HG03432 (cell line): Measurements from ENCODE around the gene RUVBL1.

ENCODE experiments used
- ATAC-seq: cut with Tn5 transposase; IDR thresholded peaks from one replicate; pipeline ENCODE4 v1.9.1; 2021; ENCODE audit warnings: mild to moderate bottlenecking, moderate library complexity; ENCODE audit not compliant: unreplicated experiment

RUVBL1 gene

GRCh38 chr3:128070898-128071591 lies 52.6 kb downstream of the RUVBL1 start:
- ATAC-seq = no peak

- no peak for ATAC-seq
Observed at GRCh38 chr3:128069271-128069670, 54.3 kb downstream of the RUVBL1 start.

- ATAC-seq = no peak
Observed at GRCh38 chr3:128068156-128068620, 55.4 kb downstream of the RUVBL1 start.

- no peak for ATAC-seq
Observed at GRCh38 chr3:128067489-128067888, 56.1 kb downstream of the RUVBL1 start.

GRCh38 chr3:128066676-128067075 lies 56.9 kb downstream of the RUVBL1 start:
- no peak for ATAC-seq

- no peak for ATAC-seq
Observed at GRCh38 chr3:128066114-128066513, 57.5 kb downstream of the RUVBL1 start.

- no peak for ATAC-seq
Observed at GRCh38 chr3:128064962-128065361, 58.6 kb downstream of the RUVBL1 start.

- no peak for ATAC-seq
Observed at GRCh38 chr3:128063865-128064264, 59.7 kb downstream of the RUVBL1 start.

GRCh38 chr3:128062033-128062745 lies 61.4 kb downstream of the RUVBL1 start:
- no peak for ATAC-seq

- no peak for ATAC-seq
Observed at GRCh38 chr3:128060473-128061381, 62.9 kb downstream of the RUVBL1 start.

GRCh38 chr3:128056258-128056657 lies 67.4 kb downstream of the RUVBL1 start:
- ATAC-seq = no peak

- ATAC-seq = no peak
Observed at GRCh38 chr3:128054367-128054766, 69.2 kb downstream of the RUVBL1 start.

- no peak for ATAC-seq
Observed at GRCh38 chr3:128053614-128054013, 70.0 kb downstream of the RUVBL1 start.

- no peak for ATAC-seq
Observed at GRCh38 chr3:128052595-128053351, 70.8 kb downstream of the RUVBL1 start.

- ATAC-seq = peak; percentile 94
Observed at GRCh38 chr3:128051837-128052594, 71.6 kb downstream of the RUVBL1 start, which contains the start of gene SEC61A1. SEC61A1 (plus strand) TSS chr3:128052437; CDS start chr3:128052553, 116 bp downstream.

- no peak for ATAC-seq
Observed at GRCh38 chr3:128051459-128051836, 72.2 kb downstream of the RUVBL1 start.

- ATAC-seq = no peak
Observed at GRCh38 chr3:128050597-128050996, 73.0 kb downstream of the RUVBL1 start.

GRCh38 chr3:128041344-128041743 lies 82.3 kb downstream of the RUVBL1 start:
- no peak for ATAC-seq

- no peak for ATAC-seq
Observed at GRCh38 chr3:128040660-128041059, 83.0 kb downstream of the RUVBL1 start.

- ATAC-seq = no peak
Observed at GRCh38 chr3:128040041-128040440, 83.6 kb downstream of the RUVBL1 start.
